HFF-Myc (cell line): ENCODE measurements around the gene PRKCE.

Experiments
- DNase-seq: peaks from one replicate; pipeline ENCODE4 v3.0.0-alpha.2; 2011; ENCODE audit warnings: low read depth; ENCODE audit errors: extremely low read depth
- H3K4me3 ChIP-seq: replicated peaks from 2 replicates; pipeline ENCODE4 v1.5.1; 2011; ENCODE audit warnings: low read depth, mild to moderate bottlenecking, control low read depth, low read length
- TF ChIP-seq, protein P1 (sequence below): IDR thresholded peaks from 2 replicates; pipeline ENCODE4 v1.5.1; 2012; ENCODE audit warnings: mild to moderate bottlenecking, low read depth, low read length, control low read depth; ENCODE audit errors: missing control alignments

PRKCE gene

GRCh38 chr2:46135958-46136357, 484.5 kb downstream of the PRKCE start:
- TF ChIP-seq, protein P1, sequence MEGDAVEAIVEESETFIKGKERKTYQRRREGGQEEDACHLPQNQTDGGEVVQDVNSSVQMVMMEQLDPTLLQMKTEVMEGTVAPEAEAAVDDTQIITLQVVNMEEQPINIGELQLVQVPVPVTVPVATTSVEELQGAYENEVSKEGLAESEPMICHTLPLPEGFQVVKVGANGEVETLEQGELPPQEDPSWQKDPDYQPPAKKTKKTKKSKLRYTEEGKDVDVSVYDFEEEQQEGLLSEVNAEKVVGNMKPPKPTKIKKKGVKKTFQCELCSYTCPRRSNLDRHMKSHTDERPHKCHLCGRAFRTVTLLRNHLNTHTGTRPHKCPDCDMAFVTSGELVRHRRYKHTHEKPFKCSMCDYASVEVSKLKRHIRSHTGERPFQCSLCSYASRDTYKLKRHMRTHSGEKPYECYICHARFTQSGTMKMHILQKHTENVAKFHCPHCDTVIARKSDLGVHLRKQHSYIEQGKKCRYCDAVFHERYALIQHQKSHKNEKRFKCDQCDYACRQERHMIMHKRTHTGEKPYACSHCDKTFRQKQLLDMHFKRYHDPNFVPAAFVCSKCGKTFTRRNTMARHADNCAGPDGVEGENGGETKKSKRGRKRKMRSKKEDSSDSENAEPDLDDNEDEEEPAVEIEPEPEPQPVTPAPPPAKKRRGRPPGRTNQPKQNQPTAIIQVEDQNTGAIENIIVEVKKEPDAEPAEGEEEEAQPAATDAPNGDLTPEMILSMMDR = no peak
- DNase-seq = no peak

GRCh38 chr2:46136481-46136880, 485.0 kb downstream of the PRKCE start:
- no peak for DNase-seq
- TF ChIP-seq, protein P1 = no peak
- no peak overlapping the region for H3K4me3 ChIP-seq

More at GRCh38 chr2:46135958-46136357, 484.5 kb downstream of the PRKCE start:
- no peak overlapping the region for H3K4me3 ChIP-seq

DNA sequence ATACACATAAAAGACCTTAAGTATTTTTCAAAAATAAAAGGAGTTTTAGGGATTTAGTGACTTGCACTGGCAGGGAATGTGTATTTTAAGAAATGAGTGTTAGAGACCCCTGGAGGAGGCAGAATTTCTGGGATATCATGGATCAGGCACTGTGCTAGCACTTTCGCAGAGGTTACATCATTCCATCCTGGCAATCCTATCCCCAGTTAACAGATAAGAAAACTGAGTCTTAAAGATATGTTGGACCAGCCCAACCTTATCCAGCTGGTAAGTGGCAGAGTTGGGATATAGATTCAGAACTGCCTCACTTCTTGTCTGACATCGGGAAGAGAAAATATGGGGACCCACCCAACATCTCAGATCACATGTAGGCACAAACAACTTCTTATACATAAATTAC, 485.5 kb downstream of the PRKCE start:
- TF ChIP-seq, protein P1 = no peak
- no peak overlapping the region for H3K4me3 ChIP-seq
- DNase-seq = no peak

- H3K4me3 ChIP-seq = no peak overlapping the region
- TF ChIP-seq, protein P1 = no peak
- no peak for DNase-seq
Measured at GRCh38 chr2:46142546-46143428, 491.3 kb downstream of the PRKCE start.

DNA sequence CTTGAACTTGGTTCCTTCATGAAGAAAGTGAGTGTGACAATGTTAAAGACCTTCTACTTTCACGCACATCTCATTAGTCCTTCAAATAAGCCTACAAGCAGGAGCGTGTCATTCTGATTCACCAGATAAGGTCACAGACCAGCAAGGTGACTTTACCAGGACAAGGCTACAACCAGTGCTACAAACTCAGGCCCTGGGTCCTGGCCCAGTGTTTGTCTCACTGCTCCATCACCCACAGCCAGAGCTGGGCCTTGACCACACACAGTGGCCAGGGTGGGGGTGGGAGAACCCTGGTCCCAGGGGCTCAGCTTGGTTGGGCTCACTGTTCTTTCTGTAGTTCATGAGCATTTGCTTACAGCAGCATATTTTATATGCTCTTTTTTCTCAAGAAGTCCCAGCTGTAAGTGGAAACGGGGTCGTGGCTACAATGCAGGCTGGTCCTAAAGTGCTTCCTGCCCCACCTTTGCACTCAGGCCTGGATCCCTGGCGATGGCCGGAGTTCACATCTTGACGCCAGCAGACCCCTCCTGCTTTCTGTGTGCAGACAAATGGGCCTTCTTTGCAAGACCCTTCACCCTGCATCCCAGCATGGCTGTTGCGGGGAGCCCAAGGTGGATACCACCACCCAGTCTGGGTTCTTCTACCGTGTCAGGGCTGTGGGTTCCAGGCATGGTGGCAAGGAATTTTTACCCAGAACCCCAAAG, 492.1 kb downstream of the PRKCE start:
- no peak overlapping the region for H3K4me3 ChIP-seq
- no peak for DNase-seq

DNA sequence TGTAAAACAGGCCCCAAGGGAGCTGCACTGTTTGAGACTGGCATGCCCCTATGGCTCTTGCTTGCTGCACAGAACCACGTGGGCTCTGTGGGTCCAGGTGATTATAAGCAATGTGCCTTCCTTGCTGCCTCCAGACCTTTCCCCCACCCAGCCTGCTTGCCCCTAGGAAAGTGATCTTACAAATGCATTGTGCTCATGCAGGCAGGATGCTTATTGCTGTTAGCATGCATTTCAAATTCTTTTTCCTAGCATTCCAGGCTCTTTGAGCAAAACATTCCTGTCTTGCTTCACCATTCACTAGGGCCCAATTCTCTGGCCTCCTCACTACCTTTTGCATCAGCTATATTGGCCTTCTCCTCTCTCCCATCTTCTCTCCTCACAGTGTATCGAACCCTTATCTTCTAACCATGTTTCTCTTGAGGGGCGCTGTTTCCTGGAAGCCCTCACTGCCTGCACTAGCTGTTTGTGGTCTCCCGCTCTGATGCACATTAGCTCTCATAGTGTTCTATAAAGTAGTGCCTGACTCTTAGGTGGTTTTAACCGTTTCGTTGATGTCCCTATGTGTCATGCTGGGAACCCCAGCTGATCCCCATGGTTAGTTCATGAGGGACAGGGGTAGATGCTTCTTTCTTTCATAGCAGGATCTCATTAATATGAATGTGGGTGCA, 492.8 kb downstream of the PRKCE start:
- no peak for DNase-seq
- H3K4me3 ChIP-seq = no peak overlapping the region
- TF ChIP-seq, protein P1 = no peak

More for the DNA sequence above, 492.1 kb downstream of the PRKCE start:
- TF ChIP-seq, protein P1 = no peak
